Activated naive CD8-positive, alpha-beta T cell treated with anti-CD3 and anti-CD28 coated beads, Interleukin-2, amount 50 U/mL, for 24 hours (primary cell): ENCODE results near the gene PPP1R12A.

ENCODE experiments used
- ATAC-seq: fragments of 150-1000 bp; cut with Tn5 transposase; one replicate; pipeline ENCODE4 v1.10.0; 2021
- DNase-seq: peaks from one replicate; pipeline ENCODE4 v3.0.0; 2021
- H3K27ac Mint-ChIP-seq: one replicate; pipeline ENCODE4 v1.8.0; 2021; ENCODE audit warnings: mild to moderate bottlenecking, mixed read lengths
- H3K27me3 Mint-ChIP-seq: one replicate; pipeline ENCODE4 v1.8.0; 2021; ENCODE audit warnings: mixed read lengths
- H3K36me3 Mint-ChIP-seq: one replicate; pipeline ENCODE4 v1.8.0; 2021; ENCODE audit warnings: low read depth, mixed read lengths
- H3K4me1 Mint-ChIP-seq: one replicate; pipeline ENCODE4 v1.8.0; 2021; ENCODE audit warnings: mixed read lengths
- H3K4me3 Mint-ChIP-seq: one replicate; pipeline ENCODE4 v1.8.0; 2021; ENCODE audit warnings: mild to moderate bottlenecking, moderate library complexity, mixed read lengths
- H3K9me3 Mint-ChIP-seq: one replicate; pipeline ENCODE4 v1.8.0; 2021; ENCODE audit warnings: mixed read lengths

PPP1R12A gene

DNA sequence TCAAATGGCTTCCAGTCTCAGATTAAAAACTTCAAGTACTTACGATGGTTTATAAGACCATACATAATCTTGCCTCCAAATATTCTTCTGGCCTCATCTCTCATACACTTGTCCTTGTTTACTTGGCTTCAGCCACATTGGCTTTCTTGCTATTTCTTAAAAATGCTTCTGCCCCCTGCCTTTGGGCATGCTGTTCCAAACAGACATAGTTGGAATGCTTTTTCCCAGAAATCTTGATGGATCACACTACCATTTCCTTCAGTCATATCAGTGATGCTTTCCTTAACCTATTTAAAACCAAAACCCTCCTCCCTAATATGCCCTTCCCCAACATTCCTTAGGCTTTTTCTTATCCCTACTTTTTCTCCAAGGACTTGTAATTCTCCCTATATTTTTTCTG is 169.7 kb downstream of the PPP1R12A start:
- Mint-ChIP-seq H3K27ac (no peak overlapping the region), H3K4me1 (no peaks in the 10 kb centered on the region), H3K4me3 (no peak overlapping the region), H3K9me3 (no peaks in the 10 kb centered on the region), H3K27me3 (peaks cover 8% of the 10 kb centered on the region), H3K36me3 (no peaks in the 10 kb centered on the region)
- no peak for ATAC-seq
- DNase-seq = no peak

DNA sequence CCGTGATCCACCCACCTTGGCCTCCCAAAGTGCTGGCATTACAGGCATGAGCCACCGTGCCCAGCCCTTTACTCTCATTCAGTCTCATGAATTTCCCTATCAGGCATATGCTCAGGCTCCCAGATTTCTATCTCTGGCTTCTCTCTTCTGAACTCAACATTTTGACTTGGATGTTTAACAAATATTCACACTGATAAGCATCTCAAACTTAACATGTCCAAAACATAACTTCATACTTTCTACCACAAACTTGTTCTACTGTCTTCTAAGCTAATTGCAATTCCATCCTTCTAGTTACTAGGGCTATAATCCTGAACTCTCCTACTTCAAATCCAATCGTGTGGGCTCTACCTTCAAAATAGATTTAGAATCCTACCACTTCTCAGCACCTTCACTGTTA is 170.3 kb downstream of the PPP1R12A start:
- H3K9me3 Mint-ChIP-seq = no peaks in the 10 kb centered on the region
- H3K27me3 Mint-ChIP-seq = peaks cover 8% of the 10 kb centered on the region
- ATAC-seq (no peak), DNase-seq (no peak)
- no peak overlapping the region for H3K4me3 Mint-ChIP-seq
- H3K4me1 Mint-ChIP-seq = no peaks in the 10 kb centered on the region
- H3K36me3 Mint-ChIP-seq = no peaks in the 10 kb centered on the region
- H3K27ac Mint-ChIP-seq = no peak overlapping the region

DNA sequence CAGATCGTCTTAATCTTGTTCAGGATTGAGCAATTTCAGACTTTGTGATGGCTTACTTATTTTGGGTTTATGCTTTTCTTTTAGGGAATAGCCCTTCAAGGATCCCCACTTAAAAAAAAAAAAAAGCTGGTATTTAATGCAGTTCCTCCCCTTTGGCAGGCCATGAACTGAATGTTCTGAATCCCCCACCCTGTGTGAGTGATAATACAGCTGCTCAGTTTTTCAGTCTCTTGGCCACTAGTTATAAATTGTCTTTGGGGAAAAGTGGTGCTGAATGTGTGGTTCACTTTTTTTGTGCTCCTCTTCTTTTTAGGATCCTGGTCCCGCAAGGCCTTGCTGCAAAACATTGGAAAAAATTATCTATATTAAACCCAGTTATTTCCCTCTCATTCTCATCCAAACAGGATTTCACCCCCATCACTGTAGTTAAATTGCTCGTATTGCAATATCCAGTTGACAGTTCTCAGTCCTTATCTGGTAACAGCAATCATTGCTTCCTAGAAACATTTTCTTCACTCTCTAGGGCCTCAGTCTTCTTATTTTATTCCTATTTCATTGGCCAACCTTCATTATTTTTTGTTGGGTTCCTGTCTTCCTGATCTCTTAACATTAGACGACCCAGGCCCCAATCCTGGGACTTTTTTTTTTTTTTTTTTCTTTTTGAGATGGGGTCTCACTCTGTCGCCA is 171.0 kb downstream of the PPP1R12A start:
- Mint-ChIP-seq H3K36me3 (no peaks in the 10 kb centered on the region), H3K27me3 (peaks cover 8% of the 10 kb centered on the region), H3K4me1 (no peaks in the 10 kb centered on the region), H3K4me3 (no peak overlapping the region), H3K9me3 (no peaks in the 10 kb centered on the region), H3K27ac (no peak overlapping the region)
- ATAC-seq = no peak
- DNase-seq = no peak

DNA sequence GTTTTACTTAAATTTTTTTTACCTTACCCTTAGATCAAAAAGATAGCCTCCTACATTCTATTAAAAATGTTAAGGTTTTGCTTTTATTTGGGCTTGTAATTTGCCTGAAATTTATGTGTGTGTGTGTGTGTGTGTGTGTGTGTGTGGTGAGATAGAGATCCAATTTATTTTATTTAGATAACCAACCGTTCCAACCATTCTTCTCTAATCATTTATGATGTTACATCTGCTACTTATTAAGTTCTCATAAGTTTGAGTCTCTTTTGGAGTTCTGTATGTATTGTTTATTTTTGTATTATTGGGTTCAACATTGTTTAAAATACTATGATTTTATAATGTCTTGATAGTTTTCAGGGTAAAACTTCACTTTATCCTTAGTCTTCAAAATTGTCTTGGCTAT is 173.6 kb downstream of the PPP1R12A start:
- peaks cover 3% of the 10 kb centered on the region for H3K9me3 Mint-ChIP-seq
- no peak overlapping the region for H3K27ac Mint-ChIP-seq
- H3K27me3 Mint-ChIP-seq = peaks cover 10% of the 10 kb centered on the region
- H3K36me3 Mint-ChIP-seq = no peaks in the 10 kb centered on the region
- H3K4me3 Mint-ChIP-seq = no peak overlapping the region
- DNase-seq (no peak), ATAC-seq (no peak)
- no peaks in the 10 kb centered on the region for H3K4me1 Mint-ChIP-seq

DNA sequence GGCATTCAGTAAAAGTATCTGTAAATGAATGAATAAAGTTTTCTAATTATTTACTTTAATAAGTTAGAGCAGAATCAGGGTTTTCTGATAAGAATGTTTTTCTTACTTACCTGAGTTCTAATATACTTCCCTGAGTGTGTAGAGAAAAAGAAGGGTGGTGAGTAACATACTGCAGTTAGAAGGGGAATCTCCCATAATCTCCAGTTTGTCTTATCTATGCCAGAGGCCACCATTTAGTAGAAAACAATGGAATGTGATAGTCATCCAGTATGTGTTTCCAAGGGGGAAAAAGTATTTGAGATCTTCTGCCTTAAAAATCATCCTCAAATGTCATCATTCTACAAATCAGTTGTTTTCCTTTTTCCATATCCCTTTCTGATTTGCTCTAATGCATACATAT is 187.6 kb downstream of the PPP1R12A start:
- no peaks in the 10 kb centered on the region for H3K9me3 Mint-ChIP-seq
- H3K4me1 Mint-ChIP-seq = no peaks in the 10 kb centered on the region
- no peak overlapping the region for H3K4me3 Mint-ChIP-seq
- ATAC-seq = no peak
- no peak for DNase-seq
- no peaks in the 10 kb centered on the region for H3K36me3 Mint-ChIP-seq
- H3K27ac Mint-ChIP-seq = no peak overlapping the region
- peaks cover 2% of the 10 kb centered on the region for H3K27me3 Mint-ChIP-seq

DNA sequence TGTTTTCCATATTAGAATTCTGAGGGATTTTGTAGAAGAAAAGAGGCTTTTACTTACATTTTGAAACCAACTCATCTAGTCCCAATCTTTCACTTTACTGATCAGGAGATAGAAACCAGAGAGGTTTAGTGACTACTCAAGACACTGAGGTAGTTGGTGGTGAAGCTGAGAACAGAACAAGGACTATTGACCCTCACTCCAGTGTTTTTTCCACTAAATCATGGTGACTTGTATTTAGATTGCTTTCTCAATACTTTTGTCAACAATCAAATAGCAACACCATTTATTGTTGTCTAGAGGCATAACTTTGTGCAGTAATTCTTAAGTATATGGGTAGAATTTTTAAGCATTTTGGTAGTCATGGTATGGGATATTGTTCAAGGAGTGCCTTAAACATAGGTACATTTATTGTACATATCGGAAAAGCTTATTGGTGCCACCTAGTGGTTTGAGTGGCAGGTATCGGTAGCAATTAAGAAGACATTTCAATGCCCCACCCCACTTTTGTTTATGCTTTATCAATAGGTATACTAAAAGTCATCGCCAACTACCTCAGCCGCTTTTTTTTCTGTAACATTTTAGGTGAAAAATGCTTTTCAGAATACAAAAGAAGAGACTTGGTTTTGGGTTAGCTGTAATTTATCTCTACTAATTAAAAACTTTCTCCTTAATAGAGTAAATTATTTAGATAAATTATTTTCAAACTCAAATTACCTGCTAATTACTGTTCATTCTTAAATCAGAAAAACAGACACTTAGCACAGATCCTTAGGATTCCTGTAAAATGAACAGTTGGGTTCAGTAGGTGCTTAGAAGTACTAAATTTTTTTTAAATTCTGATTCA is 196.8 kb downstream of the PPP1R12A start:
- no peaks in the 10 kb centered on the region for H3K9me3 Mint-ChIP-seq
- peak; percentile 12 for DNase-seq
- H3K4me3 Mint-ChIP-seq = no peak overlapping the region
- no peaks in the 10 kb centered on the region for H3K4me1 Mint-ChIP-seq
- H3K36me3 Mint-ChIP-seq = no peaks in the 10 kb centered on the region
- H3K27ac Mint-ChIP-seq = no peak overlapping the region
- ATAC-seq = no peak
- peaks cover 21% of the 10 kb centered on the region for H3K27me3 Mint-ChIP-seq

DNA sequence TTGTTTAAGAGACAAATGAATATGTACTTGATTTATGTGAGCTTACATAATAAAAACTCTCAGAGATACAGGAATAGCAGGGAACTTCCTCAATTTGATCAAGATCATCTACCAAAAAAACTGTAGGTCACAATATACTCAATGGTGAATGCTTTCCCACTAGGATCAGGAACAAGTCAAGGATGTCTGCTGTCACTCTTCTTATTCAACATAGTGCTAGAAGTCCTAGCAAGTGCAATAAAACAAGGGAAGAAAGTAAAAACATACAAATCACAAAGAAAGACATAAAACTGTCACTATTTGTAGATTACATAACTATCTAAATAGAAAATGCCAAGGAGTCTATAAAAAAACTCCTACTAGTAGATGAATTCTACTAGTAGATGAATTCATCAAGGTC is 202.3 kb downstream of the PPP1R12A start:
- ATAC-seq (no peak), DNase-seq (no peak)
- Mint-ChIP-seq H3K9me3 (no peaks in the 10 kb centered on the region), H3K36me3 (no peaks in the 10 kb centered on the region), H3K27ac (no peak overlapping the region), H3K4me3 (no peak overlapping the region), H3K4me1 (no peaks in the 10 kb centered on the region), H3K27me3 (peaks cover 29% of the 10 kb centered on the region)

DNA sequence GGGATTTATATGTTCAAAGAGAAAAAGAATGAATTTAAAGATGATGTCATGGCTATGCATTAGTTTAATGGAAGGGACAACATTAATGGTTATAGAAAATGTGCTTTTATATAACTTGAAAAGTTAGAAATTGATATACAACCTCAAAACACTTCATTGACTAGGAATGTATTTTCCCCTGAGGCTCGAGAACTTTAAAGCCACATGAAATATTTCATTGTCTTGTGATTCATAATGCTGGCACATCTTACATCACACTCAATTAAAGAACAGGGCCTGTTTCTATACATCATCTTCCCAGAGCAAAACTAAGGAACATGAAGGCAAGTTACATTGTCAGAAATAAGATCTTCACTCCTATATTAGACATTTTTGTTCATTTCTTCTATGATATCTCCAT is 208.9 kb downstream of the PPP1R12A start:
- no peak overlapping the region for H3K27ac Mint-ChIP-seq
- H3K27me3 Mint-ChIP-seq = peaks cover 28% of the 10 kb centered on the region
- H3K9me3 Mint-ChIP-seq = no peaks in the 10 kb centered on the region
- ATAC-seq (no peak), DNase-seq (no peak)
- H3K4me3 Mint-ChIP-seq = no peak overlapping the region
- H3K4me1 Mint-ChIP-seq = no peaks in the 10 kb centered on the region
- no peaks in the 10 kb centered on the region for H3K36me3 Mint-ChIP-seq
